HCT116 (cell line): ENCODE measurements around the gene PVALEF. TPM values are rescaled to one million over a fixed set of nuclear protein-coding genes. Genes with fewer than 3 reads are reported as not detected.

Experiments used
- ATAC-seq: fragments of 200-7000 bp; cut with Tn5 transposase; 2 replicates; pipeline ENCODE4 v1.9.1; 2020; ENCODE audit warnings: mild to moderate bottlenecking, moderate library complexity
- BruUV-seq: library from RNA; stranded (reverse); fragments of 400-500 nt; replicated peaks from 2 replicates; lab custom pipeline; 2021; lab: Mats Ljungman, UMichigan
- CTCF ChIA-PET: fragments of 300-600 bp; sonication (Branson Sonifier 250); formaldehyde crosslinking; loops from one replicate; lab custom pipeline; 2021; ENCODE audit warnings: antibody characterized with exemption; lab: Charles Lee
- POLR2A ChIA-PET: fragments of 300-600, 350-600 bp; sonication (Branson Sonifier 250); formaldehyde crosslinking; loops from one replicate; lab custom pipeline; 2021; ENCODE audit warnings: antibody characterized with exemption; lab: Charles Lee
- RAD21 ChIA-PET, 2 experiments: fragments of 300-600 bp; sonication (Branson Sonifier 250); formaldehyde crosslinking; loops; one replicate each; lab custom pipeline; 2023; ENCODE audit warnings: low total read pairs in 2 of 2; ENCODE audit not compliant: uncharacterized antibody in 2 of 2, unreplicated experiment in 2 of 2, low non-redundant PET in 1 of 2; lab: Charles Lee
- DNase-seq: peaks from one replicate; pipeline ENCODE4 v3.0.0-alpha.2; 2010; ENCODE audit warnings: low read depth, low spot score
- H2AFZ ChIP-seq: fragments of 200-600 bp; shearing (Covaris generic), sonication (generic); 2 replicates; pipeline ENCODE4 v1.6.1; 2017; ENCODE audit warnings: low read depth, mixed run types, mixed read lengths, antibody characterized with exemption, low read length; ENCODE audit not compliant: poor library complexity, severe bottlenecking
- H3K27ac ChIP-seq: 2 replicates; pipeline ENCODE4 v1.5.1; 2012; ENCODE audit warnings: low read depth, low read length
- H3K27me3 ChIP-seq: fragments of 200-600 bp; sonication (generic); 2 replicates; pipeline ENCODE4 v1.6.1; 2016; ENCODE audit warnings: mixed run types, low read length, mixed read lengths; ENCODE audit not compliant: insufficient read depth
- H3K36me3 ChIP-seq, 2 experiments: fragments of 200-500 bp in 1 of 2; fragments of 200-600 bp in 1 of 2; sonication (Bioruptor generic) in 1 of 2; sonication (generic) in 1 of 2; 2 replicates each; pipeline versions ENCODE4 v1.5.1 to v1.6.1; 2014 to 2016; ENCODE audit warnings: low read length in 2 of 2, inconsistent platforms in 1 of 2, mixed read lengths in 1 of 2, mixed run types in 1 of 2; ENCODE audit not compliant: insufficient read depth in 2 of 2, control insufficient read depth in 1 of 2
- H3K4me1 ChIP-seq, 2 experiments: fragments of 200-600 bp in 1 of 2; sonication (generic) in 1 of 2; 2 replicates each; pipeline versions ENCODE4 v1.5.1 to v1.6.1; 2012 to 2017; ENCODE audit warnings: low read length in 2 of 2, inconsistent platforms in 1 of 2, mild to moderate bottlenecking in 1 of 2, mixed read lengths in 1 of 2, mixed run types in 1 of 2, moderate library complexity in 1 of 2; ENCODE audit not compliant: insufficient read depth in 2 of 2, control insufficient read depth in 1 of 2
- H3K4me2 ChIP-seq: fragments of 200-600 bp; sonication (generic); 2 replicates; pipeline ENCODE4 v1.6.1; 2017; ENCODE audit warnings: mixed run types, low read length, mixed read lengths
- H3K4me3 ChIP-seq, 2 experiments: fragments of 200-600 bp in 1 of 2; sonication (generic) in 1 of 2; replicated peaks in 1 of 2; 2 replicates each; pipeline ENCODE4 v1.5.1; 2011 to 2016; ENCODE audit warnings: low read length in 2 of 2, control low read depth in 1 of 2, low read depth in 1 of 2, mild to moderate bottlenecking in 1 of 2, mixed read lengths in 1 of 2, mixed run types in 1 of 2
- H3K79me2 ChIP-seq: fragments of 200-600 bp; sonication (generic); 2 replicates; pipeline ENCODE4 v1.6.1; 2017; ENCODE audit warnings: mild to moderate bottlenecking, mixed run types, low read length, moderate library complexity, mixed read lengths; ENCODE audit not compliant: insufficient read depth
- H3K9ac ChIP-seq: fragments of 200-600 bp; sonication (generic); 2 replicates; pipeline ENCODE4 v1.6.1; 2016; ENCODE audit warnings: low read length, mixed read lengths
- H3K9me2 ChIP-seq: fragments of 200-600 bp; sonication (generic), shearing (Covaris generic); 2 replicates; pipeline ENCODE4 v1.6.1; 2017; ENCODE audit warnings: mixed run types, mild to moderate bottlenecking, moderate library complexity; ENCODE audit not compliant: insufficient read depth
- H3K9me3 ChIP-seq, 2 experiments: fragments of 200-500 bp in 1 of 2; fragments of 200-600 bp in 1 of 2; sonication (Bioruptor generic) in 1 of 2; sonication (generic) in 1 of 2; 2 replicates each; pipeline ENCODE4 v1.6.1; 2014 to 2017; ENCODE audit warnings: low read length in 2 of 2, mixed read lengths in 2 of 2, inconsistent platforms in 1 of 2, low read depth in 1 of 2, mild to moderate bottlenecking in 1 of 2, mixed run types in 1 of 2, moderate library complexity in 1 of 2; ENCODE audit not compliant: control insufficient read depth in 1 of 2, insufficient read depth in 1 of 2
- H4K20me1 ChIP-seq: fragments of 200-600 bp; sonication (generic), shearing (Covaris generic); 2 replicates; pipeline ENCODE4 v1.6.1; 2017; ENCODE audit warnings: mixed run types, mild to moderate bottlenecking, moderate library complexity; ENCODE audit not compliant: insufficient read depth
- CTCF ChIP-seq, 3 experiments: fragments of 200-600 bp in 1 of 3; sonication (generic) in 1 of 3; IDR thresholded peaks in 2 of 3; conservative IDR thresholded peaks in 1 of 3; 2 replicates each; pipeline ENCODE4 v1.5.1; 2012 to 2017; ENCODE audit warnings: low read depth in 2 of 3, low read length in 2 of 3, antibody characterized with exemption in 1 of 3, borderline replicate concordance in 1 of 3, control low read depth in 1 of 3, mild to moderate bottlenecking in 1 of 3, mixed read lengths in 1 of 3, mixed run types in 1 of 3, moderate library complexity in 1 of 3; ENCODE audit not compliant: insufficient read depth in 1 of 3
- JUND ChIP-seq: IDR thresholded peaks from 2 replicates; pipeline ENCODE4 v1.6.1; 2012
- RAD21 ChIP-seq: IDR thresholded peaks from 2 replicates; pipeline ENCODE4 v1.6.1; 2012; ENCODE audit warnings: low read depth, mild to moderate bottlenecking
- ZFX ChIP-seq: fragments of 450-650 bp; IDR thresholded peaks from 2 replicates; pipeline ENCODE4 v1.6.1; 2017
- ZNF274 ChIP-seq: fragments of 200-500 bp; sonication (Bioruptor generic); IDR thresholded peaks from 2 replicates; pipeline ENCODE4 v1.6.1; 2014; ENCODE audit warnings: mild to moderate bottlenecking, low read depth, low read length, inconsistent platforms
- intact Hi-C: fragments of 100-400 bp; cut with micrococcal nuclease; formaldehyde crosslinking; loops from 2 replicates; pipeline ENCODE4 v1.10.0; 2022
- total RNA-seq: library from RNA; stranded (reverse); gene quantifications from one replicate; pipeline ENCODE4 v1.2.1, GENCODE V29; 2021; ENCODE audit not compliant: unreplicated experiment

The PVALEF gene
- total RNA-seq, 1 experiment from 2014 or later = not detected

- CTCF ChIA-PET = interaction anchor here (0.6 to 1.2 kb wide), 10 partner anchors 9 to 323 kb away, joined by 3 to 7 read pairs (median 4); partner anchors contain the start of genes NDUFAF8 and TEPSIN
- Histone ChIP-seq H3K79me2 (peaks cover 15% of the 10 kb centered on the region; the same call in 1 of the 2 replicates), H3K4me2 (peak overlapping the region; percentile 92), H3K9ac (peak overlapping the region; percentile 87), H4K20me1 (no peaks in the 10 kb centered on the region), H3K27ac (peak overlapping the region; percentile 74), H3K9me2 (no peaks in the 10 kb centered on the region), H3K27me3 (no peaks in the 10 kb centered on the region), H3K4me3 (peak overlapping the region; percentile 84 to 90), H3K36me3 (peaks cover 0 to 10% of the 10 kb centered on the region in 2 experiments; a peak in 2 of 4 replicates), H2AFZ (no peak overlapping the region), H3K4me1 (peaks cover 20 to 29% of the 10 kb centered on the region in 2 experiments), H3K9me3 (0 out of 4 replicates have a peak, but pooled peaks cover 0 to 4% of the 10 kb centered on the region in 2 experiments)
- no TSS peak for BruUV-seq
- DNase-seq (no peak), ATAC-seq (peak; percentile 3)
- TF ChIP-seq CTCF (IDR thresholded peaks at IDR 0.05 in 2 of 3, conservative IDR thresholded peaks at IDR 0.05 in 1 of 3; ENCODE audit: borderline replicate concordance in 1 of 3, insufficient read depth in 1 of 3, low read depth in 2 of 3, low read length in 2 of 3) (no peak), JUND (no peak), RAD21 (no peak), ZNF274 (no peak), ZFX (0 out of 2 replicates have a peak, but pooled peaks have one; percentile 36)
- RAD21 ChIA-PET = interaction anchor here in 1 of 2 experiments (0.7 to 0.9 kb wide), 3 partner anchors 16 to 463 kb away, joined by 3 to 8 read pairs (median 4); partner anchors contain the start of genes NDUFAF8 and TEPSIN
- POLR2A ChIA-PET = interaction anchor here (0.6 to 1.2 kb wide), 8 partner anchors 15 to 768 kb away, joined by 3 to 9 read pairs (median 4); partner anchors contain the start of genes BAHCC1, NDUFAF8 and TEPSIN
- intact Hi-C loops = loop anchor here (10.0 kb wide), 1 partner anchor 238 kb away; no protein-coding TSS in a partner anchor
Observed at GRCh38 chr17:81222620-81222905, 57.3 kb downstream of the PVALEF start.
